Tibial nerve (tissue), 4 donors: ENCODE measurements around the gene POP5.

Source experiments
- EP300 ChIP-seq, 2 donors: sonication (generic); formaldehyde crosslinking; IDR thresholded peaks; one replicate each; pipeline ENCODE4 v1.6.1; 2017; ENCODE audit warnings: antibody characterized with exemption in 2 of 2, mild to moderate bottlenecking in 1 of 2
- TF ChIP-seq, protein P1 (sequence below), 5 experiments: fragments of 200-600 bp in 3 of 5; fragments of 450-650 bp in 2 of 5; sonication (generic) in 3 of 5; IDR thresholded peaks; one replicate each; pipeline ENCODE4 v1.5.1; 2016 to 2019; ENCODE audit warnings: antibody characterized with exemption in 5 of 5, mild to moderate bottlenecking in 3 of 5, moderate library complexity in 2 of 5

DNA sequence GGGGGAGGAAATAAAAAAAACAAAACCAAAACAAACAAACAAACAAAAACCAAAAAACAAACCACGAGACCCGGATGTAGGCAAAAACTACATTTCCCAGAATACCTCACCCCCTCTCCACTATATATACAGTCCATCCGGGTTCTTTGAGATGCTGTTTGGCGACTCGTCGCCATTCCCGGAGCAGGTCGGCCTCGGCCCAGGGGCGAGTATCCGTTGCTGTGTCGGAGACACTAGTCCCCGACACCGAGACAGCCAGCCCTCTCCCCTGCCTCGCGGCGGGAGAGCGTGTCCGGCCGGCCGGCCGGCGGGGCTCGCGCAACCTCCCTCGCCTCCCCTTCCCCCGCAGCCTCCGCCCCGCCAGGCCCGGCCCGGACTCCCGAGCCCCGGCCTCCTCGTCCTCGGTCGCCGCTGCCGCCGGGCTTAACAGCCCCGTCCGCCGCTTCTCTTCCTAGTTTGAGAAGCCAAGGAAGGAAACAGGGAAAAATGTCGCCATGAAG lies 46.9 kb downstream of the POP5 start, which contains the start of gene RNF10:
- TF ChIP-seq, protein P1, sequence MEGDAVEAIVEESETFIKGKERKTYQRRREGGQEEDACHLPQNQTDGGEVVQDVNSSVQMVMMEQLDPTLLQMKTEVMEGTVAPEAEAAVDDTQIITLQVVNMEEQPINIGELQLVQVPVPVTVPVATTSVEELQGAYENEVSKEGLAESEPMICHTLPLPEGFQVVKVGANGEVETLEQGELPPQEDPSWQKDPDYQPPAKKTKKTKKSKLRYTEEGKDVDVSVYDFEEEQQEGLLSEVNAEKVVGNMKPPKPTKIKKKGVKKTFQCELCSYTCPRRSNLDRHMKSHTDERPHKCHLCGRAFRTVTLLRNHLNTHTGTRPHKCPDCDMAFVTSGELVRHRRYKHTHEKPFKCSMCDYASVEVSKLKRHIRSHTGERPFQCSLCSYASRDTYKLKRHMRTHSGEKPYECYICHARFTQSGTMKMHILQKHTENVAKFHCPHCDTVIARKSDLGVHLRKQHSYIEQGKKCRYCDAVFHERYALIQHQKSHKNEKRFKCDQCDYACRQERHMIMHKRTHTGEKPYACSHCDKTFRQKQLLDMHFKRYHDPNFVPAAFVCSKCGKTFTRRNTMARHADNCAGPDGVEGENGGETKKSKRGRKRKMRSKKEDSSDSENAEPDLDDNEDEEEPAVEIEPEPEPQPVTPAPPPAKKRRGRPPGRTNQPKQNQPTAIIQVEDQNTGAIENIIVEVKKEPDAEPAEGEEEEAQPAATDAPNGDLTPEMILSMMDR (IDR thresholded peaks at IDR 0.05): peak in 1 of 5 experiments; percentile 32
- TF ChIP-seq EP300 (IDR thresholded peaks at IDR 0.05): peak; percentile 78 to 99
